Parathyroid adenoma (tissue), 2 donors: ENCODE data around the gene AQP2.

Source experiments
- H2AFZ ChIP-seq: fragments of 300-600 bp; sonication (generic); one replicate; pipeline ENCODE4 v1.7.0; 2017; ENCODE audit warnings: antibody characterized with exemption, mild to moderate bottlenecking
- H3K27ac ChIP-seq: fragments of 300-600 bp; sonication (generic); one replicate; pipeline ENCODE4 v1.7.0; 2017
- H3K27me3 ChIP-seq: fragments of 300-600 bp; sonication (generic); one replicate; pipeline ENCODE4 v1.7.0; 2017; ENCODE audit warnings: low read length; ENCODE audit not compliant: control insufficient read depth, insufficient read depth
- H3K36me3 ChIP-seq: fragments of 300-600 bp; sonication (generic); one replicate; pipeline ENCODE4 v1.7.0; 2017; ENCODE audit warnings: low read length; ENCODE audit not compliant: control insufficient read depth, insufficient read depth
- H3K4me1 ChIP-seq: fragments of 300-600 bp; sonication (generic); one replicate; pipeline ENCODE4 v1.7.0; 2017; ENCODE audit warnings: control low read depth
- H3K4me2 ChIP-seq: fragments of 300-600 bp; sonication (generic); one replicate; pipeline ENCODE4 v1.7.0; 2017; ENCODE audit warnings: low read length
- H3K4me3 ChIP-seq: fragments of 300-600 bp; sonication (generic); one replicate; pipeline ENCODE4 v1.7.0; 2017; ENCODE audit warnings: low read depth, low read length
- H3K79me2 ChIP-seq: fragments of 300-600 bp; sonication (generic); one replicate; pipeline ENCODE4 v1.7.0; 2017; ENCODE audit warnings: control low read depth
- H3K9ac ChIP-seq: fragments of 300-600 bp; sonication (generic); one replicate; pipeline ENCODE4 v1.7.0; 2017; ENCODE audit warnings: mild to moderate bottlenecking
- H3K9me3 ChIP-seq: fragments of 300-600 bp; sonication (generic); one replicate; pipeline ENCODE4 v1.7.0; 2017; ENCODE audit warnings: low read length; ENCODE audit not compliant: control insufficient read depth
- TF ChIP-seq, protein P1 (sequence below): fragments of 300-600 bp; sonication (generic); IDR thresholded peaks from one replicate; pipeline ENCODE4 v1.7.0; 2017; ENCODE audit warnings: antibody characterized with exemption, mild to moderate bottlenecking
- donor health status: primary hyperparathyroidism.

AQP2 gene

DNA sequence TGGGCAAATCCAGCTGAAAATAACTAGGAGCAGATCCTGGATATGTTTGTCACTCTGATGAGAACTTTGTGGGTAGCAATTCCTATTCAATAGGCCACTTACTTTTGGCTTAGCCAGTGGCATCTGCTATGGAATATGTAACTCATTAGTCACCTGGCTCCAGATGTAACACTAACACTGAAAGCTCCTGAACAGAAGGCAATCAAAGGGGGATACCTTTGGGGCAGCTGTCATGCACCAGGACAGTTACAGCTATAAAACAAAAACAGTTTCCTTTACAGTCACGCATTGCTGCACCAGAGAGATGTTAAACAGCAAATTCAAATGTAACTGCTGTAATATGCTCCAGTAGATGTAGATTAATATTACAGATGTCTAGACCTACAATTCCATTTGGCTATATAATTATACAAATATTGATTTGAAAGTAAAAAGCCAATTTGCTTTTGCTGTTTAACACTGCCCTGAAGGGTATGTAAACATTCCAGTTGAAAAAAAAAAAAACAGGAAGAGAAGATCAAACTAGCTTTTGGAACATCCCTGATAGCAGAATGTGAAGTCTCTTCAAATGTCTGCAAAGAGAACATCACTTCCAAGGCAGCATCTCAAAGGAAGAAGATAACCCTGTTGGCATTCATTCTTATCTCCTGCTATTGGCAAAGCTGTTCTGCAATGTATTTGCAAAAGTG, 56.4 kb downstream of the AQP2 start:
- H3K9me3 ChIP-seq = no peaks in the 10 kb centered on the region
- H2AFZ ChIP-seq = no peak overlapping the region
- no peaks in the 10 kb centered on the region for H3K79me2 ChIP-seq
- no peak overlapping the region for H3K4me2 ChIP-seq
- H3K27ac ChIP-seq = no peak overlapping the region
- TF ChIP-seq, protein P1, sequence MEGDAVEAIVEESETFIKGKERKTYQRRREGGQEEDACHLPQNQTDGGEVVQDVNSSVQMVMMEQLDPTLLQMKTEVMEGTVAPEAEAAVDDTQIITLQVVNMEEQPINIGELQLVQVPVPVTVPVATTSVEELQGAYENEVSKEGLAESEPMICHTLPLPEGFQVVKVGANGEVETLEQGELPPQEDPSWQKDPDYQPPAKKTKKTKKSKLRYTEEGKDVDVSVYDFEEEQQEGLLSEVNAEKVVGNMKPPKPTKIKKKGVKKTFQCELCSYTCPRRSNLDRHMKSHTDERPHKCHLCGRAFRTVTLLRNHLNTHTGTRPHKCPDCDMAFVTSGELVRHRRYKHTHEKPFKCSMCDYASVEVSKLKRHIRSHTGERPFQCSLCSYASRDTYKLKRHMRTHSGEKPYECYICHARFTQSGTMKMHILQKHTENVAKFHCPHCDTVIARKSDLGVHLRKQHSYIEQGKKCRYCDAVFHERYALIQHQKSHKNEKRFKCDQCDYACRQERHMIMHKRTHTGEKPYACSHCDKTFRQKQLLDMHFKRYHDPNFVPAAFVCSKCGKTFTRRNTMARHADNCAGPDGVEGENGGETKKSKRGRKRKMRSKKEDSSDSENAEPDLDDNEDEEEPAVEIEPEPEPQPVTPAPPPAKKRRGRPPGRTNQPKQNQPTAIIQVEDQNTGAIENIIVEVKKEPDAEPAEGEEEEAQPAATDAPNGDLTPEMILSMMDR = no peak
- no peak overlapping the region for H3K4me3 ChIP-seq
- no peaks in the 10 kb centered on the region for H3K36me3 ChIP-seq
- H3K9ac ChIP-seq = no peak overlapping the region
- no peaks in the 10 kb centered on the region for H3K27me3 ChIP-seq
- no peaks in the 10 kb centered on the region for H3K4me1 ChIP-seq
